Measurements from ENCODE around the gene EPHB3.

EPHB3 gene

DNA sequence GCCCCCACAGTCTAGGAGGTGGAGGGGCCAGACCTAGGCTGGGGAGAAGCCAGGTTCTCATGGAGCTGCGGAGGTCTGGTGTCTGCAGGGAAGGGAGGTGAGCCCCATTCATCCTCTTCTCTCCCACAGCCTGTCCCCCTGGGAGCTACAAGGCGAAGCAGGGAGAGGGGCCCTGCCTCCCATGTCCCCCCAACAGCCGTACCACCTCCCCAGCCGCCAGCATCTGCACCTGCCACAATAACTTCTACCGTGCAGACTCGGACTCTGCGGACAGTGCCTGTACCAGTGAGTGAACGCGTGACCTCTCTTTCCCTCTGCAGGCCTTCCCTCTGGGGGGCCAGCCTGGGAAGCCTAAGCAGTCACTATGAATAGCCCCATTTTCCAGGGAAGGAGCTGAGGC lies 14.1 kb downstream of the EPHB3 start:
- Histone ChIP-seq H3K36me3 (peaks cover 22% of the 10 kb centered on the region), H3K27me3 (no peaks in the 10 kb centered on the region), H3K9me3 (no peaks in the 10 kb centered on the region), H3K4me3 (ENCODE audit: low read depth, low read length) (no peak overlapping the region), H3K4me1 (peaks cover 20% of the 10 kb centered on the region)
- no peak for DNase-seq
- TF ChIP-seq, protein P1, sequence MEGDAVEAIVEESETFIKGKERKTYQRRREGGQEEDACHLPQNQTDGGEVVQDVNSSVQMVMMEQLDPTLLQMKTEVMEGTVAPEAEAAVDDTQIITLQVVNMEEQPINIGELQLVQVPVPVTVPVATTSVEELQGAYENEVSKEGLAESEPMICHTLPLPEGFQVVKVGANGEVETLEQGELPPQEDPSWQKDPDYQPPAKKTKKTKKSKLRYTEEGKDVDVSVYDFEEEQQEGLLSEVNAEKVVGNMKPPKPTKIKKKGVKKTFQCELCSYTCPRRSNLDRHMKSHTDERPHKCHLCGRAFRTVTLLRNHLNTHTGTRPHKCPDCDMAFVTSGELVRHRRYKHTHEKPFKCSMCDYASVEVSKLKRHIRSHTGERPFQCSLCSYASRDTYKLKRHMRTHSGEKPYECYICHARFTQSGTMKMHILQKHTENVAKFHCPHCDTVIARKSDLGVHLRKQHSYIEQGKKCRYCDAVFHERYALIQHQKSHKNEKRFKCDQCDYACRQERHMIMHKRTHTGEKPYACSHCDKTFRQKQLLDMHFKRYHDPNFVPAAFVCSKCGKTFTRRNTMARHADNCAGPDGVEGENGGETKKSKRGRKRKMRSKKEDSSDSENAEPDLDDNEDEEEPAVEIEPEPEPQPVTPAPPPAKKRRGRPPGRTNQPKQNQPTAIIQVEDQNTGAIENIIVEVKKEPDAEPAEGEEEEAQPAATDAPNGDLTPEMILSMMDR (IDR thresholded peaks at IDR 0.05; ENCODE audit: low read depth, low read length) = no peak

DNA sequence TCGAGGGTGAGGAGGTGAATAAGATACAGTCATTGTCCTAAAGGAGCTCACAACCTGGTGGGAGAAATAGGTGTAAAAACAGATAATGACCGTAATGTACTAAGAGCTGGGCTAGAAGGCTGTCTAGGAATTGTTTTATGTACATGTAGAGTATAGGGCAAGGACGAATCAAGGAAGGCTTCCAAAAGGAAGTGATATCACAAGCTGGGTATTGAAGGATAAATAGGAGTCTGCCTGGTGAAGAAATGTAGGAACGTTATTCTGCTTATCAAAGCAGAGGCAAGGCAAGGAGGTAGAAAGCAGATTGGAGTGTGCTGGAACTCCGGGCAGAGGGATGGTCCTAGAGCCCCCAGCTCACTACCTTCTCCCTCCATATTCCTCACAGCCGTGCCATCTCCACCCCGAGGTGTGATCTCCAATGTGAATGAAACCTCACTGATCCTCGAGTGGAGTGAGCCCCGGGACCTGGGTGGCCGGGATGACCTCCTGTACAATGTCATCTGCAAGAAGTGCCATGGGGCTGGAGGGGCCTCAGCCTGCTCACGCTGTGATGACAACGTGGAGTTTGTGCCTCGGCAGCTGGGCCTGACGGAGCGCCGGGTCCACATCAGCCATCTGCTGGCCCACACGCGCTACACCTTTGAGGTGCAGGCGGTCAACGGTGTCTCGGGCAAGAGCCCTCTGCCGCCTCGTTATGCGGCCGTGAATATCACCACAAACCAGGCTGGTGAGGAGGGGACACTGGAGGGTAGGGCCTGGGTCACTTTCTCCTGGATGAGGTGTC lies 15.1 kb downstream of the EPHB3 start:
- TF ChIP-seq, protein P1 (IDR thresholded peaks at IDR 0.05; ENCODE audit: low read depth, low read length) = no peak
- DNase-seq = no peak
- Histone ChIP-seq H3K4me1 (peaks cover 20% of the 10 kb centered on the region), H3K4me3 (ENCODE audit: low read depth, low read length) (no peak overlapping the region), H3K27me3 (no peaks in the 10 kb centered on the region), H3K9me3 (no peaks in the 10 kb centered on the region), H3K36me3 (peaks cover 24% of the 10 kb centered on the region)

GRCh38 chr3:184577546-184577945 lies 16.0 kb downstream of the EPHB3 start:
- Histone ChIP-seq H3K9me3 (no peaks in the 10 kb centered on the region), H3K36me3 (peaks cover 26% of the 10 kb centered on the region), H3K27me3 (no peaks in the 10 kb centered on the region), H3K4me1 (peaks cover 23% of the 10 kb centered on the region), H3K4me3 (ENCODE audit: low read depth, low read length) (no peak overlapping the region)
- TF ChIP-seq, protein P1 (IDR thresholded peaks at IDR 0.05; ENCODE audit: low read depth, low read length) = no peak
- no peak for DNase-seq

DNA sequence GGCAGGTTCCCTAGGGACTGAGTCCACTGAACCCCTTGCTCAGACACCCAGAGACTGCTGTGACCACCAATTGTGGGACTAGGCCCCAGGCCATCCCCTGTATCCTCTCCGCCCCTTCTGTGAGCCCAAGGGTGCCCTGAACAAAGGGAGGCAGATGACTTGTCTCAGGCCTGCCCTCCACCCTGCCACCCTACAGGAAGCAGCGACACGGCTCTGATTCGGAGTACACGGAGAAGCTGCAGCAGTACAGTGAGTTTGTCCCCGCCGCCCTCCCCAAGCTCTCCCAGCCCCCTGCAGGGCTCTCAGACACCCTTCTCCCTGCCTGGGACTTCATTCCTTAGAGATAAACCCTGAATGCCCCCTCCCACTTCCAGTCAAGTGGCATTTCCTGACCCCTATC lies 16.6 kb downstream of the EPHB3 start:
- no peak overlapping the region for H3K4me3 ChIP-seq (ENCODE audit: low read depth, low read length)
- H3K27me3 ChIP-seq = no peaks in the 10 kb centered on the region
- no peak for DNase-seq
- peaks cover 26% of the 10 kb centered on the region for H3K36me3 ChIP-seq
- no peaks in the 10 kb centered on the region for H3K9me3 ChIP-seq
- TF ChIP-seq, protein P1 (IDR thresholded peaks at IDR 0.05; ENCODE audit: low read depth, low read length) = no peak
- H3K4me1 ChIP-seq = peaks cover 26% of the 10 kb centered on the region

DNA sequence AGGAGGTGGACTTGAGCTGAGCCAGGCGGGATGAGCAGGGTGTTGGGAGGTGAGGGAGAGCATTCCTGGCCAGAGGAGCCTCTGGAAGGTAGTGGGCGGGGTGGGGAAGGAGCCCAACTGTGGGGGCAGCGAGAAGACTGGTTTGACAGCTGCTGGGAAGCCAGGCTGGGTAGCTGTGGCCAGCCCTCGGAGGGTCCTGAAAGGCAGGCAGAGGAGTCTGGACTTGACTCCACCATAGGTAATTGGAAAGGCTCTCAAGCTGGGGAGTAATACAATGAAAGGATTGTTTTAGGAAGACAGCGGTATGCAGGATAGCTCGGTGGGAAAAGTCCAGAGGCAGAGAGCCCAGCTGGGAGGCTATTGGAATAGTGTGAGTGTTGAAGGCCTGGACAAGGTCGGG lies 17.2 kb downstream of the EPHB3 start:
- Histone ChIP-seq H3K4me3 (ENCODE audit: low read depth, low read length) (no peak overlapping the region), H3K4me1 (peaks cover 24% of the 10 kb centered on the region), H3K36me3 (peaks cover 26% of the 10 kb centered on the region), H3K9me3 (no peaks in the 10 kb centered on the region), H3K27me3 (no peaks in the 10 kb centered on the region)
- no peak for DNase-seq
- TF ChIP-seq, protein P1 (IDR thresholded peaks at IDR 0.05; ENCODE audit: low read depth, low read length) = no peak

- Histone ChIP-seq H3K36me3 (peaks cover 26% of the 10 kb centered on the region), H3K27me3 (no peaks in the 10 kb centered on the region), H3K4me1 (peaks cover 18% of the 10 kb centered on the region), H3K4me3 (ENCODE audit: low read depth, low read length) (no peak overlapping the region), H3K9me3 (no peaks in the 10 kb centered on the region)
- TF ChIP-seq, protein P1 (IDR thresholded peaks at IDR 0.05; ENCODE audit: low read depth, low read length) = no peak
- DNase-seq = no peak
Observed at GRCh38 chr3:184579513-184579912, 17.9 kb downstream of the EPHB3 start.
